Stimulated activated CD4-positive, alpha-beta T cell treated with anti-CD3 and anti-CD28 coated beads, Interleukin-1b, Interleukin-23, amount 100 ng/mL, for 4 hours (primary cell): ENCODE data around the gene KLHL3.

ENCODE experiments used
- DNase-seq, 2 donors: peaks; one replicate each; pipeline ENCODE4 v3.0.0-alpha.2; 2020; ENCODE audit warnings: low read depth in 2 of 2

KLHL3 gene

GRCh38 chr5:137633896-137634295, 102.0 kb downstream of the KLHL3 start:
- DNase-seq: no peak

- DNase-seq: no peak
Observed at GRCh38 chr5:137632716-137633115, 103.2 kb downstream of the KLHL3 start.

DNA sequence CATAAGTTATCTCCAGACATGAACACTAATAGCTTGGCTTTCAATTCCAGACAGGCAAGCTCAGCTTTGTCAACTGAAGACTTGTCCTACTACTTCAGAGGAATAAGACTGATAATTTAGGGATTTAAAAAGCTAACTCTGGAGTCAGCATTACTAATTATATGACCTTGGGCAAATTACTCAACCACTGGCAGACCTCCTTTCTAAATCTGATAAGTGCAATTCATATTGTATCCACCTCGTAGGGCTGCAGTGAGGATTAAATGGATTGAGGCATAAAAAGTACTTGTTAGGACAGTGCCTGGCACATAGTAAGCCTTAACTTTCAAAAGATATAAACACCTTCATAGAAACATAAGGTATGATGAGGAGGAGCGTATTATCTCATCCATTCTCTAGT, 104.4 kb downstream of the KLHL3 start:
- no peak for DNase-seq

DNA sequence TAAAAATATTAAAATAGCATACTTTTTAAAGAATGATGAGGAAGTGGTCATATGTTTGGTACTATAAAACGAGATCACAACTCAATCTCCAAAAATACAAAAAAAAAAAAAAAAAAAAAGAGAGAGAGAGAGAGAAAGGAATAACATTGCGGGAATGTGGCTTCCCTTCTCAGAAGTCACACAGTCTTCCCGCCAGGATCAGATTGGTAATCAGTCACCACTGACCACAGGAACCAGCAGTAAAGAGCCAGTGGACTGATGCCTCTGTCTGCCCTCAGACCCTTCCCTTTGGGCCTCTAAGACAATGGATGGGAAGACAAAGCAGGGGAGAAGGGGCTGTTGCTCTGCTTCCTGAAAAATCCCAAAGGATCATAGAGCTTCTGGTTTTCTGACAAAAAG, 104.9 kb downstream of the KLHL3 start:
- no peak for DNase-seq

GRCh38 chr5:137630216-137630971, 105.5 kb downstream of the KLHL3 start:
- DNase-seq: no peak

- peak in 1 of 2 donors; percentile 11 for DNase-seq
Observed at GRCh38 chr5:137629646-137630045, 106.2 kb downstream of the KLHL3 start.

- no peak for DNase-seq
Observed at GRCh38 chr5:137627706-137628105, 108.2 kb downstream of the KLHL3 start.

GRCh38 chr5:137627293-137627692, 108.6 kb downstream of the KLHL3 start:
- no peak for DNase-seq

DNA sequence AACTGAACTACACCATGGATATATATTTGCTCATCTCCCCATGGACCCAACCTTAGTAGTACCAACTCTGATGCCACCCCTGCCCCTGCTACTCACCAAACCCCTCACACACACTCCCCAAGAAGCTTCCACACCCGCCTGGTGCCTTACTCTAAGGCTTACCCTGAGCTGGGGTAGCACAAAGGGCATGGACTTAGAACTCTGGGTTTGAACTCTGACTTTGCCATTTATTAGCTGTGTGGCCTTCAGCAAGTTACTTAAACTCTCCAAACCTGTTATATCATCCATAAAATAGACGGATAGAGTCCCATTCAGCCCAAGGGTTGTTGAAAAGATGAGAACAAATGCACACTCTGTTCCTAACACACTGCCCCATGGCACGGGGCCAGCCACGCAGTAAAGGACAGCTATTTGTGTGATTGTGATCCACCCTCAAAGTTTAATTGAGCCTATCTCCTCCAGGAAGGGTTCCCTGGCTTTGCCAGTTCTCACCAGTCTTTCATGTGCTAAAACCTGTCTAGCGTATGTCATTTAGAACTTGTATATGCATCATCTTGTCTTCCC, 111.0 kb downstream of the KLHL3 start:
- DNase-seq: no peak

DNA sequence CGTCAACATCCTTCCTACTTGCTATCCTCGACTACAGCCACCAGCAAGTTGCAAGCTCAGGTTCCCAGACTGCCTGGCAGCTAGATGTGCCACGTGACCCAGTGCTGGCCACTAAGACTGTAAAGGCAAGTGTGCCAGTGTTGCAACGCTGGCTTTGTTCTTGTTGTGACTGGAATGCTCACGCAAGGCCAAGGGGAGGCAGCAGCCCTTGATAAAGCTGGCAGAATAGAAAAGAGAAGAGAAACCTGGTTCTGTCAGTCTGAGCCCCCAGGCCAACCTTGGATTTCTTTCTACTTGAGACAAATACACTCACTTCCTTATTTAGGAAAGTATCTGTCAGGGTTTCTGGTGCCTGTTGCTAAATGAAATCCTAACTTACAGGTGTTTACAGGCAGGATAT, 113.0 kb downstream of the KLHL3 start:
- DNase-seq: no peak

DNA sequence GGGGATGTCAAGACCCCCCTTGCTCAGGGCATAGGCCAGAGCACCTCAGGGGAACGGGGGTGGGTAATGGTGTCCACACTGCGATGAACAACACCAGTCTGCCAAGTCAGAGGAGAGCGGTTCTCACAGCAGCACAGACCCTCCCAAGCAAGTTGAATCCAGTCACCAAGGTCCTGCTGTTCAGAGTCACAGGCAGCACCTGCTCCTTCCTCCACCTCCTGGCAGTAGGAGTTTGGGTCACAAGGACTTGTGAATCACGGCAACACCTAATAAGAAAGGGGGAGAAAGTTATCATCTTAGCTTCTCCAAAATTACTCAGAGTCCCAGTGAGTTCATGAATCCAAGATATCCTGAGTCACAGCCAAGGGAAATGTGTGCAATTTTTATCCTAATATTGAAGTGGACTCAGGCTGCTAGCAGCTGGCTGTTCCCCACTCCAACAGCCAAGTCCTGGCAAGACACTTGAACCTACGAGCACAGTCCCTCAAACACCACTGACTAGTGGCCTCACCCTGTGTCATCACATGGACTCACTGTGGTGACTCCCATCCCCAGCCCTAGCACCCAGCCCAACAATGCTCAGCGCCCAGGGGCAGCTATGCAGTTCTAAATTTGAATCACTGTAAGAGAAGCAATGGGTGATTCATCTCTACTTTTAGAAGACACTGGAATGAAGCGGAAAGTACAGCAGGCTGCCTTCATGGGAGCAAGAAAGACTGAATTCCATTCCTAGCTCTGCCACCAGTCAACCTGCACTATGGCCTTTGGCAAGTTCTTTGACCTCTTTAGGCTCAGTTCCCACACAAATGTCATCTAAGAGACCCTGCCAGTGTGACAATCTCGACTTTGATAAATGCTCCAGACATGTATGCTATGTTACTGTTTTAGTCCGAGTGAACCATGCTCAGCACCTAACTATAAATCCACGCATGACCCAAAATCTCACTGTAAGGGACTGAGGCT, 113.7 kb downstream of the KLHL3 start:
- no peak for DNase-seq

DNA sequence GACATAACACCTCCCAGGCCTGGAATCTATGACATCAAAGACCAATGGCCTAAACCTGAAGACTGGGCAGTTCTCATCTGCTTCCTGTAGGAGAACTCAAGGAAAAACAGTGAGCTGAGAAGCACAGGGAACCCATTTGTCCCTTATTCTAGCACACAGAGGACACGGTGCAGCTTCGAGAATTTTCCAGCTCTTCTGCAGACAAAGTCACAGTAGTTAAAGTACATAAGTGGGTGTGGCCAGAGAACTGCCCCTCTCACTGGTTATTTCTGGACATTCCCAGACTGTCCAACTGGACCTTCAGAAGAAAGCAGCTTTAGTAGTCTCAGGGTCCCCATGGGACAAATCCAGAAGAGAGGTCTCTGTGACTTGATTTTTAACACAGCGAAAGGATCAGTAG, 114.6 kb downstream of the KLHL3 start:
- DNase-seq: no peak

DNA sequence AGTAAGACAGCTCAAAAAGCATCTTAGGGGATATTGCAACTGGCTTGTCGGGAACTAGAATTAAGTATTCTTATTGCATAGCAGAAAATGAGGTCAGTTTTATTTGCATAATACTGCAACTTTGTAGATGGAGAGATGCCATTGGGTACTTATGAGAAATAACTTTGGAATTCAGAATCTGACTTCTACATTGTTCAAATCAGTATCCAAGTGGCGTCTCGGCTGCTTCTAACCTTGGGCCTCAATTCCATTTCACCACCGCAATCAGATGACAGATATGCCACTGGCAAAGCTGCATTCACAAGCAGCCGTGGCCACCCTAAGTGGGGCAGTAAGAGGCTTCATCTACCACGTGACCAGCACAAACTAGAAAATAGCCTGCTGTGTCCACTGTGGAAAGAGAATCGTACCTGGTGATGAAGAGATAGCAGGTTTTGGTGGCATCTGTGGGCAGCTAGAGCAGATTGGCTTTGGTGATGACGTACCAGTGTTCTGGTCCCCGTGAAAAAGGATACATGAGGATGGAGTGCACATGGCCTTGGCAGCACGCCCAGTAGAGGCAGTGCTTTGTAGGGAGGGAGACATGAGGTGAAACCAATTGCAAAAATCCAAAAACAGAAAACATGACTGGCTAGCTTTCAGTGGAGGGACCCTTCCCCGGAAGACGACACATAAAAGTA, 116.6 kb downstream of the KLHL3 start:
- no peak for DNase-seq

GRCh38 chr5:137618476-137618875, 117.4 kb downstream of the KLHL3 start:
- no peak for DNase-seq

GRCh38 chr5:137617528-137618205, 118.2 kb downstream of the KLHL3 start:
- DNase-seq: no peak

GRCh38 chr5:137616046-137616445, 119.8 kb downstream of the KLHL3 start:
- no peak for DNase-seq

GRCh38 chr5:137615171-137615775, 120.6 kb downstream of the KLHL3 start:
- no peak for DNase-seq

GRCh38 chr5:137613554-137614265, 122.2 kb downstream of the KLHL3 start:
- no peak for DNase-seq

DNA sequence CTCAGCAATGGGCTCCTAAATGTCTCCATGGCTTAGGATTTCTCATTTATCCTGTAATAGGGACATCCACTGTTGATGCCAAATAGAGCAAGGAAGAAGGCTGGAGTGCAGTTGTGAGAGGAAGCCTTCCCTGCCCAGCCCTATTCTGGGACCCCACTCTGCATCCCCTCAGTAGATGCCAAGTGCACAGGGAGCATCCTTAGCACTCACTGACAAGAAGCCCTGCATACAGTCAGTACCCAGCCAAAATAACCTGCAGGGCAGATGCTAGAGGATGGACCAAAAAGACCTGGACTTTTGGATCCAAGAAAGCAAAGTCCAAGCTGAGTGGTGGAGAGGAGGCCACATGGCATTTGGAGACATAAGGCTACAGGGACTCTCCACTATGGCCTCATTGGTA, 123.3 kb downstream of the KLHL3 start:
- DNase-seq: no peak

DNA sequence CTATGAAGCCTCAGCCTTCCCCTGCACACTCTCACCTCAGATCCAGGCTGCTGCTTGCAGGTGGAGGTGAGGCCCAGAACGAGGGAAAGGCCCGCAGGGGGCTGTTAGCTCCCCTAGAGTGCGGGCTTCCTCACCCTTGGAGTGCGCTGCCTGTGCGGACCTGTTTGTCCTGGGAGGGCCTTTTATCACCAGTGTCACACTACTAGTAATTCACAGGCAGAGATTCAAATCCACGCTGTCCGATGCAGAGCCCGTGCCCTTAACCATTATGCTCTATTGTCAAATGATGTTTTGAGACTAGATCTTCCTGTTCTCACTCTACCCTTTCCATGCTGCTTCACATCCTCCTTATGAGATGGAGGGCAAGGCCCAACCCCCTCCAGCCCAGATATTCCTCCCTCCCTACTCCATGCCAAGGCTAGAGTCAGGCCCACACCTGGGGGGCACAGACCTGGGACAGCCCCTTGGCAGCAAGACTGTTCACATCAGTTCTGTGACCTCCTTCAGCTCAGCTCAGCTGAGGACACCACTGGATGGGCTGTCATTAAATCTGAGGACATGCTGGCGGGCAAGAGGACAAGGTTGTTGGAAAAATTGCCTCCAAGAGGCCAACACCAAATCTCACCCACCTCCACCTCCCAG, 124.0 kb downstream of the KLHL3 start:
- no peak for DNase-seq
